ENCODE results near the gene CFAP45. TPM values are rescaled to one million over a fixed set of nuclear protein-coding genes. Genes with fewer than 3 reads are reported as not detected.

CFAP45 gene
- total RNA-seq, 2 experiments from 2014 or later, result 1.3 to 1.4 TPM

DNA sequence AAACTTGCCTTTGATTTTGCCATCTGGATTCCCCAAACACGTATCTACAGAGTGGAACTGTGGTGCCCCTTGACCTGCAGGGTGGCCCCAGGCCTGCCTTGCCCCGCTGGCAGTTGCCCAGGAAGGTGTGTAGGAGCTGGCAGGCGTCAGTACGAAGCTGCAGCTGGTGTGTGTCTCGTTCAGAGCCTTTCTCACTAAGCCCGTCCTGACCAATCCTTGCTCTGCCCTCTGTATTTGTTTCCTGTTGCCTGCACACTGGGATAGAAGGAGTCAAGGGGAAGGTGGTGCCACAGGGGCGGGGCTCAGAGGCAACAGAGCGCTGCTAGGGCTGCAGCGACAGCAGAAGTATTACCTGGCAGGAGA, 32.3 kb downstream of the CFAP45 start:
- TF ChIP-seq, protein P1, sequence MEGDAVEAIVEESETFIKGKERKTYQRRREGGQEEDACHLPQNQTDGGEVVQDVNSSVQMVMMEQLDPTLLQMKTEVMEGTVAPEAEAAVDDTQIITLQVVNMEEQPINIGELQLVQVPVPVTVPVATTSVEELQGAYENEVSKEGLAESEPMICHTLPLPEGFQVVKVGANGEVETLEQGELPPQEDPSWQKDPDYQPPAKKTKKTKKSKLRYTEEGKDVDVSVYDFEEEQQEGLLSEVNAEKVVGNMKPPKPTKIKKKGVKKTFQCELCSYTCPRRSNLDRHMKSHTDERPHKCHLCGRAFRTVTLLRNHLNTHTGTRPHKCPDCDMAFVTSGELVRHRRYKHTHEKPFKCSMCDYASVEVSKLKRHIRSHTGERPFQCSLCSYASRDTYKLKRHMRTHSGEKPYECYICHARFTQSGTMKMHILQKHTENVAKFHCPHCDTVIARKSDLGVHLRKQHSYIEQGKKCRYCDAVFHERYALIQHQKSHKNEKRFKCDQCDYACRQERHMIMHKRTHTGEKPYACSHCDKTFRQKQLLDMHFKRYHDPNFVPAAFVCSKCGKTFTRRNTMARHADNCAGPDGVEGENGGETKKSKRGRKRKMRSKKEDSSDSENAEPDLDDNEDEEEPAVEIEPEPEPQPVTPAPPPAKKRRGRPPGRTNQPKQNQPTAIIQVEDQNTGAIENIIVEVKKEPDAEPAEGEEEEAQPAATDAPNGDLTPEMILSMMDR (IDR thresholded peaks at IDR 0.05), result no peak
- POLR2A ChIA-PET, result interaction anchor here (1.5 kb wide), 1 partner anchor 53 kb away, joined by 3 read pairs; no protein-coding TSS in a partner anchor
- no peak overlapping the region for H3K4me3 Mint-ChIP-seq
- no peaks in the 10 kb centered on the region for H3K9me3 Mint-ChIP-seq
- CTCF ChIA-PET, result interaction anchor here (0.5 kb wide), 1 partner anchor 23 kb away, joined by 3 read pairs; no protein-coding TSS in a partner anchor
- intact Hi-C loops (cut with micrococcal nuclease), result no loop called here
- no peak for DNase-seq
- H3K36me3 Mint-ChIP-seq (ENCODE audit: low read depth), result no peaks in the 10 kb centered on the region
- no peak overlapping the region for H3K27ac Mint-ChIP-seq
- peaks cover 20% of the 10 kb centered on the region for H3K4me1 Mint-ChIP-seq (ENCODE audit: low read depth)
- ATAC-seq, result no peak
- peaks cover 3% of the 10 kb centered on the region for H3K27me3 Mint-ChIP-seq

DNA sequence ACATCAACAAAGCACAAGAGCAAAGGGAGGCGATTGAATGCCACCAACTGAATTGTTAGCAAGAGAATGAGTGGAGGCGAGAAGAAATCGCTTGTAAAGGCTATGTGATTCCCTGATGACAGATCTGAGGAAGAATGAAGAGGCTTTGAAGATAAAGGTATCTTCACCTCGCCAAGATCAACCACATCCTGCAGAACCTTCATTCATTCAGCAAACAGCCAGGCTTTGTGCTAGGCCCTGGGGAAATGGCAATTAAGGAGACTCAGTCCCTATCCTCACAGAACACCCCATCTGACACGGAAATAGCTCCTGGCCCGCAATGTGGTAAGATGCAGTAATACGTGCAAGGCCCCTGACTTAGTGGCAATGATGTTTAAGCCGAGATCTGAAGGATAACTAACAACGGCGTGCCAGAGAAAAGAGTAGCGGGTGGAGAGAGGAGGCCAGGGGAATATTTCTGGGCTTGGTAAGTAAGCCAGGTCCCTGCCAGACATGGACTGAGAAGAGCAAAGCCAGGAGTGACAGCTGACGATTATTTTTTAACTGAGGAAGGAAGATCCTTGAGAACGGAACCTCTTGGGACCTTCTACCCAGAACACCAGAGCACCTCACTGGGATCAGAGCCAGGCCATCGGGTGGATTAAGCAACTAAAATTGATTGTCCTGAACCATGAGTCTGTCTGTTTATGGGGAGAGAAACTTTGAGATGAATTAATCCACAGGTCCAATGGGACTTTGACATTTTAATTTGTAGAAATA, 32.9 kb downstream of the CFAP45 start:
- CTCF ChIA-PET, result interaction anchor here (0.5 to 1.8 kb wide), 4 partner anchors 9 to 68 kb away, joined by 3 to 5 read pairs (median 4); no protein-coding TSS in a partner anchor
- POLR2A ChIA-PET, result interaction anchor here (1.5 kb wide), 1 partner anchor 54 kb away, joined by 3 read pairs; no protein-coding TSS in a partner anchor

DNA sequence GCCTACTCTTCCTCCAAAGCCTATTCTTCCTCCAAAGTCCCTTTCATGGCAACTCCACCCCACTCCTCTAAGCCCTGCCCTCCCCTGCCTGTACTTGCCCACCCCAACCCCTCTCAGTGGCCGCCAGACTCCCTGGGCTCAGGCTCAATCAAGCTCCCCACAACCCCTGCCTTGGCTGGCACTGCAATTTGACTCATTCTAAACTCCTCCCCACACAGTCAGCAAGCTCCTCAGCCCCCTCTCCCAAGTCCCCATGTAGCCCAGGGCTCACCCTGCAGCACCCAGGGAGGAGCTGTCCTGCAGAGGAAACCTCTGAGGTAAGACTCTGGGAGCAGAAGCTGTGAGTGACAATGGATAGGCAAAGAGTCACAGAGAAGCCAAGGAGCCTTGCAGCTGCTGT, 33.9 kb downstream of the CFAP45 start:
- POLR2A ChIA-PET, result no interaction called here
- DNase-seq, result no peak
- H3K27ac Mint-ChIP-seq, result no peak overlapping the region

More for the DNA sequence above, 32.9 kb downstream of the CFAP45 start:
- TF ChIP-seq, protein P1 (IDR thresholded peaks at IDR 0.05), result no peak
- H3K9me3 Mint-ChIP-seq, result no peaks in the 10 kb centered on the region
- no peak for ATAC-seq
- no peak for DNase-seq
- no peak overlapping the region for H3K4me3 Mint-ChIP-seq
- peaks cover 20% of the 10 kb centered on the region for H3K4me1 Mint-ChIP-seq (ENCODE audit: low read depth)
- intact Hi-C loops (cut with micrococcal nuclease), result no loop called here
- H3K36me3 Mint-ChIP-seq (ENCODE audit: low read depth), result no peaks in the 10 kb centered on the region
- peaks cover 3% of the 10 kb centered on the region for H3K27me3 Mint-ChIP-seq
- no peak overlapping the region for H3K27ac Mint-ChIP-seq

DNA sequence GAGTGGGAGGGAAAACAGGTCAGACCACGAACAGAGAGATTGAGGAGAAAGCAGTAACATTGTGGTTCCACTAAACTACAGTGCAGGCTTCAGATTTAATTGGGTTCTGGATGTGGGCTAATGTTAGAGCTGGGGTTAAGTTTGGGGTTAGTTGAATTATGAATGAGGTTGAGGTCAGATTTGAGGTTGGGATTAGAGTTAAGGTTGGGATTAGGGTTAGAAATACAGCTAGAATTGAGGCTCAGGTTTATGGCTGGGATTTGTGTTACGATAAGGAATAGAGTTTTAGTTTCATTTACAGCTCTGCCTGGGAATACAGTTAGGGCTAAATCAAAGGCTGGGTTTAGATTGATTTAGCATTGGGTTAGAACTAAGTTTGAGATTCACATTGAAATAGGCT, 35.7 kb downstream of the CFAP45 start:
- H3K27ac Mint-ChIP-seq, result no peak overlapping the region
- no peak overlapping the region for H3K4me3 Mint-ChIP-seq
- DNase-seq (no peak), ATAC-seq (no peak)
- H3K9me3 Mint-ChIP-seq, result no peaks in the 10 kb centered on the region
- no peaks in the 10 kb centered on the region for H3K27me3 Mint-ChIP-seq
- POLR2A ChIA-PET, result no interaction called here
- H3K36me3 Mint-ChIP-seq (ENCODE audit: low read depth), result no peaks in the 10 kb centered on the region
- TF ChIP-seq, protein P1 (IDR thresholded peaks at IDR 0.05), result no peak
- CTCF ChIA-PET, result interaction anchor here (0.7 to 1.3 kb wide), 2 partner anchors 27 to 50 kb away, joined by 3 to 4 read pairs; no protein-coding TSS in a partner anchor
- intact Hi-C loops (cut with micrococcal nuclease), result no loop called here
- peaks cover 20% of the 10 kb centered on the region for H3K4me1 Mint-ChIP-seq (ENCODE audit: low read depth)

More for the DNA sequence above, 33.9 kb downstream of the CFAP45 start:
- Mint-ChIP-seq H3K27me3 (no peaks in the 10 kb centered on the region), H3K4me1 (ENCODE audit: low read depth) (peaks cover 20% of the 10 kb centered on the region), H3K36me3 (ENCODE audit: low read depth) (no peaks in the 10 kb centered on the region), H3K9me3 (no peaks in the 10 kb centered on the region), H3K4me3 (no peak overlapping the region)
- ATAC-seq, result no peak
- CTCF ChIA-PET, result interaction anchor here (1.1 to 1.8 kb wide), 3 partner anchors 10 to 25 kb away, joined by 3 to 5 read pairs (median 4); no protein-coding TSS in a partner anchor
- intact Hi-C loops (cut with micrococcal nuclease), result no loop called here
- TF ChIP-seq, protein P1 (IDR thresholded peaks at IDR 0.05), result no peak

DNA sequence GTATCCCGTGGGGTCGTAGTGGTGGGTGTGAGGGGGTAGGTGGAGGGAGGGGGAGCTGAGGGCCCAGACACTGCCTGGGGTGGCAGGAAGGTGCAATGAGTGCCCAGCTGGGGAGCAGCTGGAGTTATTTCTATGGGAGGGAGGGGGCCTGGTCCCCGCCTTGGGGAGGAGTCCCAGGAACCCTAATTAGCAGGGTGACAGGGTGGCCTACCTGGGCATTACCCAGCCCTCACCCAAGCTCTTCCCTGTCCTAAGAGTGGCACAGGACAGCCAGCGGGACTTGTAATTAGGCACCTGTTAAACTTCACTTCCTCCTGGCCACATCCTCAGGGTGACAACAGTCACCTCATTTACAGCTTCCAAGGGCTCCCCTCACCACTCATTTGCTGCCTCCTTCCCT, 37.4 kb downstream of the CFAP45 start, which contains the start of gene VSIG8:
VSIG8 (minus strand) TSS at position 101 of the 400 bp plus-strand sequence. CDS start 136 bp downstream, outside the sequence.
- intact Hi-C loops (cut with micrococcal nuclease), result no loop called here
- TF ChIP-seq, protein P1 (IDR thresholded peaks at IDR 0.05), result no peak
- no peak within 1 kb of the TSS for H3K27ac Mint-ChIP-seq
- H3K27me3 Mint-ChIP-seq, result no peaks in the 10 kb centered on the region
- ATAC-seq (no peak), DNase-seq (no peak)
- ChIA-PET CTCF (no interaction called here), POLR2A (interaction anchor here (0.6 kb wide), 1 partner anchor 50 kb away, joined by 3 read pairs; no protein-coding TSS in a partner anchor)
- peaks cover 11% of the 10 kb centered on the region for H3K4me1 Mint-ChIP-seq (ENCODE audit: low read depth)
- H3K36me3 Mint-ChIP-seq (ENCODE audit: low read depth), result no peaks in the 10 kb centered on the region
- no peak within 1 kb of the TSS for H3K4me3 Mint-ChIP-seq
- no peaks in the 10 kb centered on the region for H3K9me3 Mint-ChIP-seq

Data from activated CD8-positive, alpha-beta T cell treated with anti-CD3 and anti-CD28 coated beads for 36 hours (primary cell).